ENCODE measurements around the gene UBE2D2.
A peak's percentile ranks its signal among the peaks of the same experiment; 100 is the strongest.
"Not testable (repeated sequence)": the region's sequence is repeated elsewhere in the genome, so short reads cannot be mapped to it uniquely, and the experiment has no call there.

The UBE2D2 gene

GRCh38 chr5:139524446-139524845 is 36.7 kb upstream of the UBE2D2 start:
- H3K9ac ChIP-seq = peak overlapping the region in 2 of 11 experiments; percentile 1 to 4; a peak in 1 of 22 replicates
- H3K9me3 ChIP-seq (replicated peaks in 1 of 11) = peaks cover 0 to 3% (median under 1%) of the 10 kb centered on the region in 11 experiments; a peak in 4 of 22 replicates
- H3K27me3 ChIP-seq = no peaks in the 10 kb centered on the region
- no peak for TF ChIP-seq Cebpa-rat (IDR thresholded peaks at IDR 0.05)
- H3K36me3 ChIP-seq = no peaks in the 10 kb centered on the region
- peak overlapping the region in 1 of 11 experiments; percentile 21; a peak in 1 of 22 replicates for H3K27ac ChIP-seq
- H3K4me2 ChIP-seq = peak overlapping the region; percentile 57 to 95 (median 74)
- no peaks in the 10 kb centered on the region for H4K20me1 ChIP-seq
- peaks cover 24 to 82% (median 65%) of the 10 kb centered on the region in 10 experiments for H3K4me1 ChIP-seq
- no peak overlapping the region for H3K4me3 ChIP-seq

GRCh38 chr5:139524940-139525585 is 36.1 kb upstream of the UBE2D2 start:
- peak overlapping the region in 7 of 11 experiments; percentile 19 to 61 (median 41); a peak in 7 of 22 replicates for H3K9ac ChIP-seq

GRCh38 chr5:139525586-139526308 is 35.4 kb upstream of the UBE2D2 start:
- Histone ChIP-seq H3K4me1 (peaks cover 24 to 76% (median 59%) of the 10 kb centered on the region in 10 experiments), H3K4me2 (peak overlapping the region; percentile 57 to 95 (median 74)), H3K9me3 (replicated peaks in 1 of 11) (peaks cover 11 to 16% (median 13%) of the 10 kb centered on the region in 11 experiments), H3K9ac (peak overlapping the region in 10 of 11 experiments; percentile 19 to 66 (median 44); a peak in 18 of 22 replicates), H3K27ac (peak overlapping the region in 9 of 11 experiments; percentile 11 to 68 (median 48); a peak in 17 of 22 replicates)
- peak in 1 of 11 experiments; percentile 40; a peak in 1 of 22 replicates for TF ChIP-seq Cebpa-rat (IDR thresholded peaks at IDR 0.05)
- not testable (repeated sequence) for H3K27me3 ChIP-seq, H3K36me3 ChIP-seq, H4K20me1 ChIP-seq, H3K4me3 ChIP-seq

More at GRCh38 chr5:139524940-139525585, 36.1 kb upstream of the UBE2D2 start:
- Histone ChIP-seq H3K27me3 (no peaks in the 10 kb centered on the region), H3K36me3 (no peaks in the 10 kb centered on the region), H3K4me3 (no peak overlapping the region), H3K4me2 (peak overlapping the region; percentile 57 to 95 (median 74)), H4K20me1 (no peaks in the 10 kb centered on the region), H3K9me3 (replicated peaks in 1 of 11) (peaks cover 4 to 9% (median 7%) of the 10 kb centered on the region in 11 experiments; a peak in 21 of 22 replicates), H3K27ac (peak overlapping the region in 9 of 11 experiments; percentile 11 to 68 (median 48); a peak in 16 of 22 replicates), H3K4me1 (peaks cover 24 to 82% (median 65%) of the 10 kb centered on the region in 10 experiments)
- no peak for TF ChIP-seq Cebpa-rat (IDR thresholded peaks at IDR 0.05)

- Histone ChIP-seq H3K4me1 (peaks cover 24 to 72% (median 54%) of the 10 kb centered on the region in 10 experiments), H3K9ac (peak overlapping the region in 10 of 11 experiments; percentile 21 to 66 (median 44); a peak in 16 of 22 replicates), H3K4me2 (peak overlapping the region; percentile 57 to 95 (median 74)), H3K27ac (peak overlapping the region in 9 of 11 experiments; percentile 11 to 68 (median 48); a peak in 16 of 22 replicates), H3K9me3 (replicated peaks in 1 of 11) (peaks cover 18 to 23% (median 21%) of the 10 kb centered on the region in 11 experiments)
- H3K36me3 ChIP-seq, H3K27me3 ChIP-seq, H3K4me3 ChIP-seq, H4K20me1 ChIP-seq: not testable (repeated sequence)
These were observed 34.6 kb upstream of the UBE2D2 start for GRCh38 chr5:139526309-139527089.

- H3K4me1 ChIP-seq = peaks cover 24 to 71% (median 54%) of the 10 kb centered on the region in 10 experiments
- peak overlapping the region in 2 of 11 experiments; percentile 21 to 41; a peak in 1 of 22 replicates for H3K9ac ChIP-seq
- not testable (repeated sequence) for H3K36me3 ChIP-seq, H3K27me3 ChIP-seq, H3K4me3 ChIP-seq, H4K20me1 ChIP-seq, H3K27ac ChIP-seq
- peaks cover 24 to 29% (median 27%) of the 10 kb centered on the region in 11 experiments for H3K9me3 ChIP-seq (replicated peaks in 1 of 11)
- peak overlapping the region in 9 of 11 experiments; percentile 64 to 95 (median 78); a peak in 17 of 22 replicates for H3K4me2 ChIP-seq
These were observed 34.1 kb upstream of the UBE2D2 start for GRCh38 chr5:139527090-139527470.

GRCh38 chr5:139527896-139528467 is 33.2 kb upstream of the UBE2D2 start:
- H3K9me3 ChIP-seq (replicated peaks in 1 of 11) = peaks cover 27 to 36% (median 32%) of the 10 kb centered on the region in 11 experiments
- H3K9ac ChIP-seq, H4K20me1 ChIP-seq, H3K27ac ChIP-seq, H3K27me3 ChIP-seq, H3K4me3 ChIP-seq, H3K36me3 ChIP-seq: not testable (repeated sequence)
- H3K4me1 ChIP-seq = peaks cover 24 to 62% (median 51%) of the 10 kb centered on the region in 10 experiments
- peak overlapping the region in 8 of 11 experiments; percentile 40 to 92 (median 56); a peak in 15 of 22 replicates for H3K4me2 ChIP-seq

GRCh38 chr5:139528695-139529094 is 32.4 kb upstream of the UBE2D2 start:
- not testable (repeated sequence) for H3K9ac ChIP-seq

GRCh38 chr5:139530079-139530478 is 31.1 kb upstream of the UBE2D2 start:
- H3K9me3 ChIP-seq (replicated peaks in 1 of 11) = peaks cover 27 to 36% (median 32%) of the 10 kb centered on the region in 11 experiments
- not testable (repeated sequence) for H3K4me2 ChIP-seq, H3K36me3 ChIP-seq, H3K9ac ChIP-seq, H4K20me1 ChIP-seq, H3K27me3 ChIP-seq, H3K4me3 ChIP-seq, H3K27ac ChIP-seq
- H3K4me1 ChIP-seq = peaks cover 18 to 41% (median 32%) of the 10 kb centered on the region in 10 experiments

More at GRCh38 chr5:139528695-139529094, 32.4 kb upstream of the UBE2D2 start:
- not testable (repeated sequence) for H3K4me3 ChIP-seq, H4K20me1 ChIP-seq, H3K27me3 ChIP-seq, H3K36me3 ChIP-seq, H3K27ac ChIP-seq
- peaks cover 24 to 55% (median 46%) of the 10 kb centered on the region in 10 experiments for H3K4me1 ChIP-seq
- H3K4me2 ChIP-seq = peak overlapping the region in 4 of 11 experiments; percentile 50 to 72 (median 64); a peak in 5 of 22 replicates
- H3K9me3 ChIP-seq (replicated peaks in 1 of 11) = peaks cover 27 to 36% (median 32%) of the 10 kb centered on the region in 11 experiments
